Stimulated activated CD4-positive, alpha-beta T cell treated with anti-CD3 and anti-CD28 coated beads, Interleukin-4, amount 100 ng/mL, for 4 hours (primary cell): Measurements from ENCODE around the gene IL20.
A peak's percentile ranks its signal among the peaks of the same experiment; 100 is the strongest.

Experiments
- DNase-seq, 2 experiments: peaks; one replicate each; pipeline ENCODE4 v3.0.0-alpha.2; 2020

Gene IL20, protein sequence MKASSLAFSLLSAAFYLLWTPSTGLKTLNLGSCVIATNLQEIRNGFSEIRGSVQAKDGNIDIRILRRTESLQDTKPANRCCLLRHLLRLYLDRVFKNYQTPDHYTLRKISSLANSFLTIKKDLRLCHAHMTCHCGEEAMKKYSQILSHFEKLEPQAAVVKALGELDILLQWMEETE

DNA sequence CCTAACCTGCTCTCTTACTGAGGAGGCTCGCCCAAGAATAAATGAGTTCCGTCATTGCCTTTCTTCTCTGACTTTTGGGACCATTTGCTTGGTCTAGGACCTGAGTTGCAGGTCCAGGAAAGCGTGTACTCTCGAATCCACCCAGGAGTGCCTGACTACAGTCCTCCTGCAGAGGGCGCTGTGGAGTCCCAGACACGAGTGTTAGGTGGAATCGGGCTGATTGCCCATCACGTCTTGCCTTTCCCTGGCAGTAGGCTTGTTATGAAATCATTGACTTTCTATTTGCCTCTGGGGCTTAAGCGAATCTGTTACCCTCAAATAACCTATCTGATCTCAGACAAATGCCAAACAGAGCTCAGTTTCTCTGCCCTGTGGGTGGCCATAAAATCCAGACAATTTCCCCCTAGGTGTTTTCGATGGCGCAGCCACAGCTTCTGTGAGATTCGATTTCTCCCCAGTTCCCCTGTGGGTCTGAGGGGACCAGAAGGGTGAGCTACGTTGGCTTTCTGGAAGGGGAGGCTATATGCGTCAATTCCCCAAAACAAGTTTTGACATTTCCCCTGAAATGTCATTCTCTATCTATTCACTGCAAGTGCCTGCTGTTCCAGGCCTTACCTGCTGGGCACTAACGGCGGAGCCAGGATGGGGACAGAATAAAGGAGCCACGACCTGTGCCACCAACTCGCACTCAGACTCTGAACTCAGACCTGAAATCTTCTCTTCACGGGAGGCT lies at the start of gene IL20:
Gene IL20 (plus strand): TSS at position 685 of the 733 bp plus-strand sequence. CDS start 230 bp downstream, outside the sequence.
- DNase-seq = peak; percentile 76 to 84

DNA sequence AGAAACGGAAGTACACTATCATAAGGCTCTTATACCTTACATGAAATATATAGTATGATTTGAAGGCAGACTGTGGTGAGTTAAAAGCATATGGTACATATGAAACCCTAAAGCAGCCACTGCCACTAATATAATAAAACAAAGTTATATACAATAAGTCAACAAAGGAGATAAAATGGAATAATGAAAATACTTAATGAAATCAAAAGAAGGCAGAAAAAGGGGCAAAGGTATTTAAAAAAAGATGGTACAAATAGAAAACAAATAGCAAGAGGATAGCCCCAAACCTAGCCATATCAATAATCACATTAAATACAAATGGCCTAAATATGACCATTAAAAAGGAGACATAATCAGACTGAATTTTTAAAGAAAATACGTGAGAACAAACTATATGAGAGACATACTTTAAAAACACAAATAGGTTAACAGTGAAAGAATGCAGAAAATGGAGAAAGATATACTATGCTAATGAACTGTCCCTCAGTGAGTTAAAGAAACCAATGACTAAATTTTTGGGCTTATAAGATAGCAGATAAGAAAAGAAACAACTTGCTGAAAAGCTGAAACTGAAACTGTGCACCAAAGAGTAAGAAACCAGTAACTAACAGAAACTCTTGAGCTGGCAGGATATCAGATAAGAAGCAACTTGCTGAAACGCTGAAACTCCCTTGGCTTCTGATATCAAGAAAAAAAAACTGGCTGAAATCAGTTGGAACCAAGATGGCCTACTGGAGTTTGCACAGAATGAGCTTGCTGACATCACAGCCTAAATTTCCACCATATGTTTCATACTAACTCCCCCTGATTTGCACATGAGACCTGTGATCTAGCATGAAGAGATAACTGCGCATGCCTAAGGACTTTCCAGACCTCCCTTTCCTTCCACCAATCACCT lies 48.8 kb upstream of the IL20 start:
- peak in 1 of 2 experiments; percentile 30 for DNase-seq

DNA sequence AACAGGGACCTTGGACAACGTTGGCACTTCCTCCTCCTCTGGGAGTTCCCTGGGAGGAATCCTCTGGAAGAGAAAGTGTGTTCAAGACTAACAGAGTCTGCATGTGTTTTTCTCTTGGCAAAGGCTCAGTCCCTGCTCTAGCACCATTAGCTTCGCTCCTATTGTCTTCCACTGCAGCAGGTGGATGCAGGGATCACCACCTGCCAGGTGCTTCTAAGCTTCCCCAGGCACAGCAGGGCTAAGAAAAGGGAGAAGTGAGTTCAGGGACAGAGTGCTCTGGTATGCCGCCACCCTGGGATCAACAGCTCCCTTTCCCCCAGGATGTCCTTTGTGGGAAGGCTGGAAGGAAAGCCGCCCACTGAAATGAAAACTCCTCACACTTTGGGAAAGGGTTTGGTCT lies 43.9 kb upstream of the IL20 start:
- DNase-seq = no peak

DNA sequence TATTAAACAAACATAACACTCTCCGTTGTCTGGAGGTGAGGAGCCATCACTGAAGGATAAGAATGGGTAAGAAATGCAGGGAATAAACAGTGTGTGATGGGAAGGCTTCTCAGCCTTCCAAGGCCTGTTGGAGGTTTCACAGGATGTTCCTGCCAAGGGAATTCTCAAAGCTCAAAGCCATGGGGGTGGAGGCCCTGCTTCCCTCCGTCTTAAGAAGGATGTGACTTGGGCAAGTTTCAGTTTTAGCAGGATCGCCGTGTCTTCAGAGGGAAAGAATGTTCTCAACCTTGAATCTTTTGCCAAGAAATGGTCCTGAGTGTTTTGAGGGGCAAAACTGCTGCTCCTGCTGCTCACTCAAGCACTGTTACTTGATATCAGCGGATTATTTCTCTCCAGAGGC lies 41.7 kb upstream of the IL20 start:
- no peak for DNase-seq

DNA sequence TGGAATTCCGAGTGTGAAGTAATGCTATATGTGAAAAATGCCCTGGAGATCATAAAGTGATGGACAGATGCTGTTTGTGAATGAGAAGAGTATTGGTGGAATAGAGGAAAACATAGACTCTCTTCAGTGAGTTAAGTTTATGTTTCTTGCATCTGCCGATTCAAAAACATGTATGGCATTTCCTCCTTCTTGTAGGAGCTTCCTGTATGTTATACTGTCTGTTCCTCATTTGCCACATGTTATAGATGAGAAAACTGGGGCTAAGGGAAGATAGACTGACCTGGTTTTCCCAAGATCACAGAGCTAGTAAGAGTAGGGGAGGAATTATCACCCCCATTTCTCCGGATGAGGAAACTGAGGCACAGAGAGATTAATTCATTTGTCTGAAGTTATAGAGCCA lies 41.1 kb upstream of the IL20 start:
- DNase-seq = no peak

DNA sequence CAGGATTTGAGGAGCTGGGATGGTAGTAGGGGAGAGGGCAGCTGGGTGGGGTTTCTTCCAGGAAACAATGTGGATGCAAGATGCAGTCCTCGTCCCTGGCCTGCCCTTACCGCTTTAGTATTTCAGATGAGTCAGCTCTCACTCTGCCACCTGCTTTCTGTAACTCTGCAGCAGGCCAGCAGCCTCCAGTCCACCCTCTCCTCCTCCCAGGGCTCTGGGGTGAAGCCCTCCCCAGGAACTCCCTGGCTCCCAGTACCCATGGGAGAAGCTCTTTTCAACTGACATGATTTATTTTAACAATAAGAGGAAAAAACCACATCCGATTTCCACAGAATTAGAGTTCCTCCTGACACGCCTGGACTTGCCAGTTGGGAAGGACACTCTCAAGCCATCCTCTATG lies 39.0 kb upstream of the IL20 start:
- DNase-seq = no peak

DNA sequence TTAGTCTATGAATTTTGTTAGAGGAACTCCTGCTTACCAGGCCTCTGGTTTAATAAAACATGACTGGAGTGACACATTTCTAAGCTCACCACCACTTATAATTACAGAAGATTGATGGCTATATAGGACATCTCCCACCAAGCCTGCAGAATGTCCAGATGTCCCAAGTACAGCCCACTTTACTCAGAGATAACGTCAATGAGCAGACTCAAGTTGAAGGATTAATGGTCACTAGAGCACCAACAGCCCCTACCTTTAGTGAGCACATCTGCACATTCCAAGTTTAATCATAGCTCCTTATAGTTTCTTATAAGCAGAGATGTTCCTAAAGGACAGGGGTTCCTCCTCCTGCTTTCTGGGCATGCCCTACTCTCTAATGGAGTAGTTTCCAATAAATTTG lies 37.4 kb upstream of the IL20 start:
- no peak for DNase-seq

DNA sequence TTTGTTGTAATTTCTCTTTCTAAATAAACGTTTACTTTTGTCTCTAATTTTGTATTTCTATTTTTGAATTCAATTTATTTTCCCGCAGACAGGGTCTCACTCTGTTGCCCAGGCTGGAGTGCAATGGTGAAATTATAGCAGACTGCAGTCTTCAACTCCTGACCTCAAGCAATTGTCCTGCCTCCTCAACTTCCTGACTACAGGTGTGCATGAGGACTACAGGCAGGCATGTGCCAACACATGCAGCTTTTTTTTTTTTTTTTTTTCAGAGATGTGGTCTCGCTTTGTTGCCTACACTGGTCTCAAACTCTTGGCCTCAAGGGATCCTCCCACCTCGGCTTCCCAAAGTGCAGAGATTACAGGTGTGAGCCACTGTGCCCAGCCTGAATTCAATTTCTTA lies 36.7 kb upstream of the IL20 start:
- DNase-seq = no peak

DNA sequence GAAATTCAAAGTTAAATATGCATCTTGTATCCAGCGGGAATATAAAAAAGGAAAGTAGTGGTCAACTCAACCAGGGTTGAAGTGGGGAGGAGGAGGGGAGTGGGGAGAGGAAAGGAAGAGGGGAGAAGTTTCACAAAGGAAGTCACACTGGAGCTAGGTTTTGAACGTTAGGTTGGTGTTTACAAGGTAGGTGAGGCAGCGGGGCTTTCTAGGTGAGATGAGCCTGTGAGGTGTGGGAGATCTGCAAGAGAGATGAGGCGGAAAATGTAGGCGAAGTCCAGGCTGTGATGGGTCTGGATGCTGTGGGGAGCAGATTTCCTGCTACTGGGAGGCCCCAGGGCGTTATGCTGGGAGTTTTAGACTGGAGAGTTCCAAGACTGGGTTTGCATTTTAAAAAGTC lies 36.1 kb upstream of the IL20 start:
- DNase-seq = no peak

DNA sequence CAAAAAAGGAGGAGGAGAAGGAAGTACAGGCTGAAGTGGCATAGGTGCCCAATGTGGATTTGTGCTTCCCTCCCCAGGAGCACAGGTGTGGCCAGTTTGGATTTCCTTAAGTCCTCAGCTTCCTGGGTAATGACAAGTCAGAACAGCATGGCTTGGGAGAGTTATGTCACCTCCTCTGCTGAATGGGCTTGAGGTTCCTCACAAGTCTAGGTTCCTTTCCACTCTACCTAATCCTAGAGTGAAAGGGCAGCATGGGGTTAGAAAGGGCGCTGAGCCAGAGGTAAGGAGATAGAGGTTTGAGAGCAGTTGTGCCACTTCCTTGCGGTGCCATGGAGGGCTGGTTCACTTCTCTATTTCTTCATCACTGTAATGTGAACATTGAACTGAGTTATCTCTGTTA lies 35.5 kb upstream of the IL20 start:
- no peak for DNase-seq

DNA sequence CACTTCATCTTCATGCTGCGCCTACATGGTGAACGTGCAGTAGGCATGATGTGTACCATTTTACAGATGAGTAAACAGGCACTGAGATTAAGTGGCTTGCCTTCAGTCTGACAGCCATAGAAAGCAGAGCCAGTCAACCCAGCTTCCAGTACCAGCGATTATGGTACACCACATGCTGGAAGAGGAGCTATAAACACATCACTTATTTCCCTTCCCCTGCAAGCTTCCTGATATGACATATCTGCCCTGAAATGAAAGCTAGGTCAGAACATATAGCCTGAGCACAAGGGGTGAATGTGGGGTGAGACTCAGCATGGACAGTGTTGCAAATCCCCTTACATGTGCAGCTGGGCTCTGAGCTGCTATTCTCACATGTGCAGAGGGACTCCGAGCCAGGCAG lies 33.8 kb upstream of the IL20 start:
- no peak for DNase-seq

DNA sequence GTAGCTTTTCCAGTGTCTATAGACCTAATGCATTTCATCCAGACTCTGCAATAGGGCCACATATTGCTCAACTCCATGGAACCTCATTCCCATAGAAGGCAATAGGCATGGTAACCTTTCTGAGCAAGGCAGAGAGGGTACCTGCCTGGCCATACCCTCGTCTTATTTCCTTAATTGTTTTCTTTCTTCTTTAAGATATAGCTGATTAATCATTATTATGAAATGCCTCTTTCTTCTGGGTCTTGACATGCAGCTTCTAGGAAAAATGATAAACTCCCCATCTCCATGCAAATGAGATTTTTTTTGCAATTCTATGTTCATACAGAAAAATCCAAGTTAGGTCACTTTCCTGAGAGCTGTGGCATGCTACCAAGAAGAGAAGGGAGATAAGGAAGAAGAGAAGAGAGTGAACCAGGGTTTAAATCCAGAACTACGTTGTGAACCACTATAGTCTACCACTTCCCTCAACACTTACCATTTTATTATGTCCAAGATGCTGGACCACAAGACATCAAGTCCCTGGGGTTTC lies 33.0 kb upstream of the IL20 start:
- no peak for DNase-seq

DNA sequence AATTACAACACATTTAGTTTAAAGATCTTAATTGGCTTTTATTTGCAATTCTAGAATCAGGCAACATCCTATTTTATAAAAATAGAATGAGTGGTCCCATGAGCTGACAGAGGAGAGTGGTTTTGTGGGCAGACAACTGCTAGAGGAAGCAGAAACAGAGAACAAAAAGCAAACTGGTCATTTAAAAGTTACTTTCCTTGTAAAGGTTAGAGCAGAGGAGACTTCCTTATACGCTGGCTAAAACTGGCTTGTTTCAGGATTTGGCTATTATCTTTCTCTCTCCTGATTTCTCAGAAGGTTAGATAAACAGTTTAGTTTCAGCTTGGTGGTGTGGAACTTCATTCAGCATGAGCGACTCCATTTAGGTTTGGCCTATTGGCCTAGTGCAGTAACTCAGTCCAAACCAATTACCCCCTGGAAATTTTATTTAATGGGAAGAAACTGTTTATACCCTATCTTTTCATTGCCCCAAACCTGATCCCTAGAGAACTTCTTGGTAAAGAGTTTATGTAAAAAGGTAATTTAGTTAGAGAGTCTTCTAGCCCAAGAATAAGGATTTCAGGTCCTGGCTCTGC lies 32.2 kb upstream of the IL20 start:
- no peak for DNase-seq

DNA sequence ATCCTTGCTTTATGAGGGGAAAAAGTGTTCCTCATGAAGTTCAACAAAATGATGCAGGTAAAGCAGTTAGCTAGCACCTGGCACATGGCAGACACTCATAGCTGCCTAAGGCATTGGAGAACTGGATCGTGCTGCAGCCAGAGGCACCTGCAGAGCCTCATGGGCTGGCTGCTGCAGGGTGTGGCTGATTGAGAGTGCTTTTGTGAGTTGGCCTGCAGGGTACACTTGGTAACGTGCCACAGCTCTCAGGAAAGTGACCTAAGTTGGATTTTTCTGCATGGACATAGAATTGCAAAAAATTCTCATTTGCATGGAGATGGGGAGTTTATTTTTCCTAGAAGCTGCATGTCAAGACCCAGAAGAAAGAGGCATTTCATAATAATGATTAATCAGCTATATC lies 31.6 kb upstream of the IL20 start:
- no peak for DNase-seq

DNA sequence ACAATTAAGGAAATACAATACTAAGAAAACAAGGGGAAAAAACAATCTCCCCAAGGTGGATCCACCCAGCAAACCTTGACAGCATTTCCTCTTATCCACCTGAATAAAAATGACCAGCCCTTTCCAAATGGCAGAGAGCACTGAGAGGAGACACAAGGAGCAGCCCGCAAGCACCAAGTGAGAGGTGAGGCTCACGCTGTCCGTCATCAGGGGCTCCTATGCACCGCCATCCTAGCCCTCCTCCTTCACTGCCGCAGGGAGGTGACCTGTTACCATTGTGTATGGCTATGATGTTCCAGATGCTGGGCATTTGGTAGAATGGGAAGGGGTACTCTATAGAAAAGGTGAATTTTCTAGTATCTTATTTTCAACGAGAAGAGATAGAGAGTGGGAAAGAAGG lies 31.2 kb upstream of the IL20 start:
- DNase-seq = no peak

DNA sequence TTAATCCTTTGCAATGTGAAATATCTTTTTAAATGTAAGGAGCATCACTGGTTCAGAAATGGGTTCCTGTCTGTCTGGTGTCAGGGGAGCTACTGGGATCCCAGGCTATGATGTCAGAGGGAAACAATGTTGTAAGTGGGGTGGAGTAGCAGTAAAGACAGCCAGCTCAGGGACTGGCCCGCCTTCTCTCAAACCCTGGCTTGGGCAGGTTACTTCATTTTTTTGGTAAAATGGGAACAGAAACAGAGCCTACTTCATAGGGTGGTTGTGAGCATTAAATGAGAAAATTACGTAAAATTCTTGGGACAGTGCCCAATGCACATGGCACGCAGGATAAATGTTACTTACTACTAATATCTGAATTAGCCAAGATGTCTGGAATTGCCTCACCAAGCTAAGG lies 30.7 kb upstream of the IL20 start:
- no peak for DNase-seq

DNA sequence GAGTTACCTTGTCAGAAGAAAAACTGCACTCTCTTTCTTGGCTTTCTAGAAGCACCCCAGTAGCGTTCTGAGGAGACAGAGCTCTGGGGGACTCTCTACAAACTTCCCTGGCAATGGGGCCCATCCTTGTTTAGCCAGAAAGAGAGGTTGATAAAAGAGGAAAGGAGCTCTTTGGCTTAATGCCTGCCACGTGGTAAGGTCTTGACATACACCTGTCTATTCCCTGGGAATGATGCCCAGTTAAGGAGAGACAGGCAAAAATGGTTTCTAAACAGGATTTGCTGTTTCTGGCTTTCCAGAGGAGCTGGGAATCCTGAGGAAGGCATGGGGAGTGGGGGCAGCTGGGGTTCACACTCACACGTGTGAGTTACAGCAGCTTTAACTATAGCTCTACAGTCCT lies 30.2 kb upstream of the IL20 start:
- DNase-seq = no peak

DNA sequence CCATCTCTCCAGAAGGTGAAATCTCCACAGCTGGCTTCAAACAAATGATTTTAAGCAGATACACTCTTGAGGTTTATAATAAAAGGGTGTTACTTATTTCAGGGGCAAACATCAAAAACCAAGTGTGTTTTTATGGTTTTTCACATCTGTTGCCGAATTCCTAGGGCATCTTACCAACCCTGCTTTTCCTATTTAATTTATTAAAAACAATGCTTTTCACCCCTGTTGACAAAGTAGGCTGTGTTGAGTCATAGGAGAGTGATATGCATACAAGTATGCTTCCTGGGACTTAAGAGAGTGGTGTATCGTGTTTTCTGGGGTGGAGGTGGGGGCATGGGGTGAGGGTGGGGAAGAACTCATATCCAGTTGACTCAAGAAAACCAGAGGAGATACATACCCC lies 29.3 kb upstream of the IL20 start:
- DNase-seq = no peak

DNA sequence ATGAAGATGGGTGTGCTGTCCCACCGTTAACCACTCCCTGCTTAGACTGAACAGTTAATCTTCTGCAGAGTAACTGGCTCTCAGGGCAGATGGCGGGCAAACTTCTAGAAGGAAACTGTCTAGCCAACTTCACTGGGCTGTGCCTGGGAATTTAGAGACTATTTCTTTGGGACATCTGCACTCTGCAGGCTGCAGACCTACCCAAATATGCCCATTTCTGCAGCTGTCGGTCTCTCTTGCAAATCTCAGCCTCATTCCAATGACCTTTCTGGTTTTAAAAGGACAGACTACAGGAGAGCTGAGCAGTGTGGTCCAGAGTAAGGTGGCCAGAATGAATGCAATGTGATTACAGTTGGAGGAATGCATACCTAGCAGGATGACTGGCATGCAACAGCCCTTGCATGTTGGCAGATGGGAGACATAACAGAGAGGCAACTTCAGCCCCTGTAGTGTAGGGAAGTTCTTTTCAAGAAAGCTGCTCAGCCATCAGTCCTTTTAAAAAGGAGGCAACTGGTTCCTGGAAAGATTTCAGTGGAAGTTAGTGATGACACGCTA lies 26.3 kb upstream of the IL20 start:
- DNase-seq = no peak

DNA sequence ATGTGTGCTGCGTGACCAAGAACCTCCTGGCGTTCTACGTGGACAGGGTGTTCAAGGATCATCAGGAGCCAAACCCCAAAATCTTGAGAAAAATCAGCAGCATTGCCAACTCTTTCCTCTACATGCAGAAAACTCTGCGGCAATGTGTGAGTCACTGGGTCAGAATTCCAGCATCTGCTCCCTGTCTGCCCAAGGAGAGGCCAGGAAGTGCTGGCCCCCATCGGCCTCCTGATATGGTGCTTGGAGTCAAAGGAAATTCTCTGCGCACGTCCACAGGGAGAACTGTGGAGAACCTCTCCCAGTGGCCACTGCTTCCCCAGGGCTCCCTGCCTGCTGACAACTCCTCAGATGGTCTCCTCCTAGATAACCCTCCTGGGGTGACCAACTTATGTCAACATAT lies 25.6 kb upstream of the IL20 start:
- no peak for DNase-seq

DNA sequence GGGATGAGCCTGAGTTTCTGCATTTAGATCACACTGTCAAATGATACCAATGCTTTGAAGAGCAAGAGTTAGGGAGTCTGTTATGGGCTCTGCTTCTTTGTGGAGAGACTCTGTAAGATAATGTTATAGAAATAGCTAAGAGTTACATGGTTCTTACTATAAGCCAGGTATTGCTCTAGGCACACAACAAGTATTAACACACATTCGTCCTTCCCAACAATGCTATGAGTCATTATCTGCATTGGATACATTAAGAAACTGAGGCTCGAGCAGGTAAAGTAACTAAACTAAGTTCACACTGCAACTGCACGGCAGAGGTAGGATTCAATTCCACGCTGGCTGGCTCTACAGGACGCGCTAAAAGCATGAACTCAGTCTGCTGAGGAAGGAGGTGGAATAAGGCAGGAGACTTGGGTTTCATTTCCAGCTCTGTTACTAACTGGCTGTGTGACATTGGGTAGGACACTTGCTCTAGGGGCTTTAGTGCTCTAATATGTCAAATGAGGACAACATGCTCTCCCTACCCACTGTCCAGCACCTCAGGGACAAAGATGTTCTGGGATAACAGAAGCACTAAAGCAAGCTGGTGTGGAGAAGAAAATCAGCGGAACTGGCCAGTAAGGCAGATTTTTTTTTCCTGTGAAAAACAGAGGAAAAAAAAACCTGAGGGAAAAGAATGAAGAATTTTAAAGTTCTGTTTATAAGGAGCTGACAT lies 23.7 kb upstream of the IL20 start:
- no peak for DNase-seq

DNA sequence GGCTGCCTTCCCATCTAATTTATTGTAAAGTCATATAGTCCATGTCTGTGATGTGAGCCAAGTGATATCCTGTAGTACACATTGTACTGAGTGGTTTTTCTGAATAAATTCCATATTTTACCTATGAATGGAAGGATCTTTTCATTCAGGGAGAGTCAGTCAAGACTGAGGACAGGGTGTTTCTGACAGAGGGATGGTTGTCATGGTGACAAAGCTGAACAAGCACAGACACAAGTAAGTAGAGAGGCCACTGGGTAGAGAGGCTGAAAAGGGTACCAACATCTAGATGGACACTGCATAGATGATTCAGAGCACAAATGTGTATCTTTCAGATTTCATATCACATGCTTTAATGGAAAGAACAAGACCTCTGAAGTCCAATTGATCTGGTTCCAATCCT lies 22.6 kb upstream of the IL20 start:
- DNase-seq = no peak
